ENCODE results near the gene NPEPL1. TPM values are rescaled to one million over a fixed set of nuclear protein-coding genes. Genes with fewer than 3 reads are reported as not detected.

NPEPL1 gene
- total RNA-seq, 1 donor from 2014 or later = 31.3 TPM

GRCh38 chr20:58695895-58696375, 3.3 kb downstream of the NPEPL1 start:
- Mint-ChIP-seq H3K4me3 (ENCODE audit: unreplicated experiment) (no peak overlapping the region), H3K36me3 (ENCODE audit: low read depth) (peaks cover 14% of the 10 kb centered on the region), H3K27me3 (ENCODE audit: low read depth) (no peaks in the 10 kb centered on the region), H3K9me3 (ENCODE audit: low read depth) (no peaks in the 10 kb centered on the region), H3K4me1 (ENCODE audit: low read depth) (peaks cover 19% of the 10 kb centered on the region), H3K27ac (ENCODE audit: unreplicated experiment) (no peak overlapping the region)
- TF ChIP-seq, protein P1, sequence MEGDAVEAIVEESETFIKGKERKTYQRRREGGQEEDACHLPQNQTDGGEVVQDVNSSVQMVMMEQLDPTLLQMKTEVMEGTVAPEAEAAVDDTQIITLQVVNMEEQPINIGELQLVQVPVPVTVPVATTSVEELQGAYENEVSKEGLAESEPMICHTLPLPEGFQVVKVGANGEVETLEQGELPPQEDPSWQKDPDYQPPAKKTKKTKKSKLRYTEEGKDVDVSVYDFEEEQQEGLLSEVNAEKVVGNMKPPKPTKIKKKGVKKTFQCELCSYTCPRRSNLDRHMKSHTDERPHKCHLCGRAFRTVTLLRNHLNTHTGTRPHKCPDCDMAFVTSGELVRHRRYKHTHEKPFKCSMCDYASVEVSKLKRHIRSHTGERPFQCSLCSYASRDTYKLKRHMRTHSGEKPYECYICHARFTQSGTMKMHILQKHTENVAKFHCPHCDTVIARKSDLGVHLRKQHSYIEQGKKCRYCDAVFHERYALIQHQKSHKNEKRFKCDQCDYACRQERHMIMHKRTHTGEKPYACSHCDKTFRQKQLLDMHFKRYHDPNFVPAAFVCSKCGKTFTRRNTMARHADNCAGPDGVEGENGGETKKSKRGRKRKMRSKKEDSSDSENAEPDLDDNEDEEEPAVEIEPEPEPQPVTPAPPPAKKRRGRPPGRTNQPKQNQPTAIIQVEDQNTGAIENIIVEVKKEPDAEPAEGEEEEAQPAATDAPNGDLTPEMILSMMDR (IDR thresholded peaks at IDR 0.05) = no peak
- peak; percentile 57 for DNase-seq (ENCODE audit: low spot score)

DNA sequence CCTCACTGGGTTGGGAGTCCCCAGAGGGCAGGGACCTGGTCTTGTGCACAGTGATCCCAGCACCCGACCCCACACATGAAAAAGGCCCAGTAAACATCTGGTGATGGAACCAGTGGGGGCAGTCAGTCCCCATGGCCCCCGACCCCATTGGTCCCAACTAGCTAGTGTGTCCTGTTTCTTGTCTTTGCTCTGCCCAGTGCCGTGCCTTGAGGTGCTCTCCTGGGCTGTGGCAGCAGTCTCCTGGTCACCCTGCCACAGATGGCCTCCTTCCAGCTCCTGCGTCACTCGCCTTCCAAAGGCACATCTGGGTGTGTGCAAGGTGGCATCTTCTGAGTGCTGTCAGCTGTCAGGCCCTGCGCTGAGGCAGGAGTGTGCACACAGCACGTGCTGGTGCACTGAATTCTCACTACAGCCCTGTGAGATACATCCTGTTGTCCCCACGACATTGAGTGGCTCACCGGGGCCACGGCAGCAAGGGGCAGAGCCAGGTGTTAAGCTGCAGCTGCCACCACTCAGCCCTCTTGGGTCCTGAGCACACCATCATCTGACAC, 3.9 kb downstream of the NPEPL1 start:
- Mint-ChIP-seq H3K4me1 (ENCODE audit: low read depth) (peaks cover 17% of the 10 kb centered on the region), H3K27me3 (ENCODE audit: low read depth) (no peaks in the 10 kb centered on the region), H3K36me3 (ENCODE audit: low read depth) (peaks cover 14% of the 10 kb centered on the region), H3K9me3 (ENCODE audit: low read depth) (no peaks in the 10 kb centered on the region), H3K27ac (ENCODE audit: unreplicated experiment) (no peak overlapping the region), H3K4me3 (ENCODE audit: unreplicated experiment) (no peak overlapping the region)
- TF ChIP-seq, protein P1 (IDR thresholded peaks at IDR 0.05) = no peak
- peak; percentile 77 for DNase-seq (ENCODE audit: low spot score)

DNA sequence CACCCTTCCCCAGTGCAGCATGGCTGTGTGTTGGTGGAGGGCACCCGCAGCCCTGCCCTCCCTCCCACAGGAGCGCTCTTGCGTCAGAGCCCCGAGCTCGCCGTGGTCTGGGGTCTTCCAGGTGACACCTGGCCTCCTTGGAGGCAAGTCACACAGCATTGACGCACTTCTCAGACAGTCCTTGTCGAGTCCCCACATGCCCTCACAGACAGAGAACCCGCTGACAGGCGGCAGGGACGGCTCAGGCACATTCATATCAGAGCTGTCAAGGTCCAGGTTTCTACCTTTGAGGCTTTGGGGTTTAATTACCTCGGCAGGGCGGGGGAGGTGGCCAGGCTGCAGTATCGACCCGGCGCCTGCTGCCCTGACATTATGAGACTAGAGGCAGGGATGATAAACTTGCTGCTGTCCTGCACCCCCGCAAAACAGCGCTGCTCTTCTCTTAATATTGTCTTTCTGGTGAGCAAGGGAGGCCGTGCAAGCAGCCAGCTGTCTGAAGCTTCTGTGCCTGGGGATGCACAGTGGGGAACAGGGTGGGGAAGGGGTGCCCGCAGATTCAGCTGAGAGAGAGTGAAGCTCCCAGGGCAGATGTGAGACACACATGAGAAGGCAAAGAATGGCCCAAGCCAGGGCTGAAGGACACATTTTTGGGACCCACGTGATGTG, 4.7 kb downstream of the NPEPL1 start:
- Mint-ChIP-seq H3K36me3 (ENCODE audit: low read depth) (peaks cover 14% of the 10 kb centered on the region), H3K27ac (ENCODE audit: unreplicated experiment) (no peak overlapping the region), H3K4me3 (ENCODE audit: unreplicated experiment) (no peak overlapping the region), H3K27me3 (ENCODE audit: low read depth) (no peaks in the 10 kb centered on the region), H3K9me3 (ENCODE audit: low read depth) (no peaks in the 10 kb centered on the region), H3K4me1 (ENCODE audit: low read depth) (peaks cover 11% of the 10 kb centered on the region)
- TF ChIP-seq, protein P1 (IDR thresholded peaks at IDR 0.05) = no peak
- peak; percentile 85 for DNase-seq (ENCODE audit: low spot score)

DNA sequence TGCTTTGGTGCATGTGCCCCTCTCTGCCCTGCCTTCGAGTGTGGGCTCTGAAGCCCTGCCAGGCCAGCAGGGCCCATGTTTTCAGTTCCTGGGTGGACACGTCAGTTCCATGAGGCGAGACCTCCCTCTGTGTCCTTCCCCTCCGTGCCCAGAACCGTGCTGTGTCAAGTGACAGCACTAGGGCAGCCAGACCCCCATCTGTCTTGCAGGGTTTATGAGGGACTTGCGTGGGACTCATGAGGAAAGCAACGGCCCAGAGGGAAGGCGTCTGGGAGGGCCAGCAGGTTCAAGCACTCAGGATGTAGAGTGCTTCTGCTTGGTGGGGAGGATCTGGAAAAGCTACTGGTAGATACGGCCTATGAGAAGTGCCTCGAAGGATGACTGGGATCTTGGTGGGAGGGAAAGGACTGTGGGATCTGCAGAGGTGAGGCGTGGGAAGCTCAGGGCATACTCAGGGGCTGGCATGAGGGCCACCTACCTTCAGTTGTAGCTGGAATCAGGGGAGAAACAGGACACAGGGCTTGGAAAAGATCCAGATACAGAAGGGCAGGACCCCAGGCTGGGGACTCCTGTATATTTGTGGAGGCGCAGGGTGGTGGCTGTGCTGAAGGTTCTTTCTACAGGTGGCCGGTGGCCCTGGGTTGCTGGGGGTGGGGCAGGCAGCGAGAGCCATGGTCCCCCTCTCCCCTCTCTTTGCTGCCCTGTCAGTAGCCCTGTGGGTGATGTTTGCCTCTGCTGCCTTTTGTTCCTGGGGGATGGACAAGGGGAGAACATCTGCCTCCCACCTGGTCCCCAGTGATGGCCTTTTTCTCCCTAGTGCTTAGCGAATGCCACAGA, 5.5 kb downstream of the NPEPL1 start:
- DNase-seq (ENCODE audit: low spot score) = peak; percentile 72
- peak overlapping the region; percentile 34 for H3K27ac Mint-ChIP-seq (ENCODE audit: unreplicated experiment)
- peaks cover 21% of the 10 kb centered on the region for H3K36me3 Mint-ChIP-seq (ENCODE audit: low read depth)
- peaks cover 11% of the 10 kb centered on the region for H3K4me1 Mint-ChIP-seq (ENCODE audit: low read depth)
- no peak overlapping the region for H3K4me3 Mint-ChIP-seq (ENCODE audit: unreplicated experiment)
- H3K27me3 Mint-ChIP-seq (ENCODE audit: low read depth) = no peaks in the 10 kb centered on the region
- TF ChIP-seq, protein P1 (IDR thresholded peaks at IDR 0.05) = no peak
- no peaks in the 10 kb centered on the region for H3K9me3 Mint-ChIP-seq (ENCODE audit: low read depth)
